ELF-1 (cell line): Measurements from ENCODE around the gene IQGAP1.
A peak's percentile ranks its signal among the peaks of the same experiment; 100 is the strongest.
"Not testable (repeated sequence)": the region's sequence is repeated elsewhere in the genome, so short reads cannot be mapped to it uniquely, and the experiment has no call there.

Source experiments
- DNase-seq: peaks from one replicate; pipeline ENCODE4 v3.0.0-alpha.2; 2016; ENCODE audit warnings: low read depth, low spot score

IQGAP1 gene

DNA sequence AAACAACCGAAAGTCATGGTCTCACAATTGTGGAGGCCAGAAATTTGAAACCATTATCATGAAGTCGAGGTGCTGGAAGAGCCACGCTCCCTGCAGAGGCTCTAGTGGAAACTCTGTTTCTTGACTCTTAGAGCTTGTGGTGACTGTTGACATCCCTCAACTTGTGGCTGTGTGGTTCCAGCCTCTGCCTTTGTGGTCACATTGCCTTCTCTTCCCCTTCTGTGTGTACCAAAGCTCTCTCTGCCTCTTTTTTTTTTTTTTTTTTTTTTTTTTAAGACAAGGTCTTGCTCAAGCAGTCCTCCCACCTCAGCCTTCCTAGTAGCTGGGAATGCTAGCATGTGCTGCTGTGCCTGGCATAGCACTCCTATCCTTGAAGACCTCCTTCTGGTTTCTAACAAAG, 93.0 kb downstream of the IQGAP1 start:
- no peak for DNase-seq

DNA sequence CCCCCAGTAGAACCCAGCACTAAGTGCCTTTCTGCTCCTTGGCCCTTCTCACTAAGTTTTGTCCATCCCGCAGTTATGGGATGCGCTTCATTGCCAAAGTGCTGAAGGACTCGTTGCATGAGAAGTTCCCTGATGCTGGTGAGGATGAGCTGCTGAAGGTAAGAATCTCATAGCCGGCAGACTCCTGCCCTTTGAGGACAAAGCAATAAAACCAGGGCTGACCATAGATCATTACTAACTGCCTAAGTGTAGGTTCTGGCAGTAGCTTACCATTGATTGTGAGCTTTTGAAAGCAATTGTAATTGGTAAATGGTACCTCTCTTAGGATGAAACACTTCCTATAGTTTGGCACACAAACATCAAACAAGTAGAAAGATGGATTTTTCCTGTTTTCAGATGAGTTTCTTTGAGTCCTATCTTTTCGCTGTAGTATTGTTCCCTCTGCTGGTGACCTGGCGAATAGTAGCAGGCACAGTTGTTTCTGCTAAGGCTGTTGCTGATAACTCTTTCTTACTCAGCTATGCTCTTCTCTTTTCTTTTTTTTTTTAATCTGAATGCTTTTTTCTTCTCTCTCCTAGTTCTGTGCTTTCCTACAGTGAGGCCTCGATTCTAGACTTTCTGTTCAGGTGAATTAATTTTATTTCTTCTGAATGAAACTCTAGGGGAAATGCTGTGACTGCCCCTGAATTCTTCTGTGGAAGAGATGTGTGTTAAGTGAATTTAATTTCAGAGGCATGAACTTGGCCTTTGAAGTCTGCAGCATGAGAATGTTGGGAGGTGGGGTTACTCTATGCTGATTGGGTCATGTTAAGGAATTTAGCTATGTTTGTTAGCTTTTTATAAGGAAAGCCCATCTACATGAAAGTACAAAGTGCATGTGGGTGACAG, 94.3 kb downstream of the IQGAP1 start:
- DNase-seq = no peak

DNA sequence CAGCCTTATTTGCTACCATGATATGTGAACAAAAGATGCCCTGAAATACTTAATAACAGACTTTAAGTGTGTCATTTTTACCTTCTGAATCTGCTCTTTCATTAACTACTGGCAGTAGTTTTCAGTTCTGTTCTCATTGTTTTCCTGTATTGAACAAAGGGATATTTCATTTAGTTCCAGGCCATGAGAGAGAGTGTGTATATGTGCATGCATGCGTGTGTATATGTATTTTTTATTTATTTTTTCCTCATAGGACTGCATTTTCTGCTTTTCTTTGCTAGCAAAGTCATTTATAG, 94.9 kb downstream of the IQGAP1 start:
- no peak for DNase-seq

GRCh38 chr15:90483637-90484036, 95.6 kb downstream of the IQGAP1 start:
- DNase-seq = no peak

- no peak for DNase-seq
Measured at GRCh38 chr15:90487186-90487585, 99.1 kb downstream of the IQGAP1 start.

DNA sequence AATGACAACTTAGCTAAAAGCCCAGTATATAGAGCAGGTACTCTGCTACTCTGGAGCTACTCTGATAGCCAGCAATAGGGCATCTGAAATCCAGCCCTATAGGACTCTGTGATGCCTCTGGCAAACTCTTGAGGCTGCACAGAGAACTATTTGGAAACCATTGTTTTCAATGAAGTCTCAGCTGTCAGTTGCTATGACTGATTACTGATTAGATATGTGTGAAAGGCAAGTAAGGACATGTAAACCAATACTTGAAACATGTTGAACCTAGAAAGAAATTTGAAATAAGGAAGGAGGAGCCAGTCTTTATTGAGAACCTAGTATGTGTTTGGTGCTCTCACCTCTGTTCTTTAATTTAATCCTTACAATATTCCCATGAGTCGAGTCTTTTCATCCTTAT, 101.5 kb downstream of the IQGAP1 start:
- DNase-seq = no peak

DNA sequence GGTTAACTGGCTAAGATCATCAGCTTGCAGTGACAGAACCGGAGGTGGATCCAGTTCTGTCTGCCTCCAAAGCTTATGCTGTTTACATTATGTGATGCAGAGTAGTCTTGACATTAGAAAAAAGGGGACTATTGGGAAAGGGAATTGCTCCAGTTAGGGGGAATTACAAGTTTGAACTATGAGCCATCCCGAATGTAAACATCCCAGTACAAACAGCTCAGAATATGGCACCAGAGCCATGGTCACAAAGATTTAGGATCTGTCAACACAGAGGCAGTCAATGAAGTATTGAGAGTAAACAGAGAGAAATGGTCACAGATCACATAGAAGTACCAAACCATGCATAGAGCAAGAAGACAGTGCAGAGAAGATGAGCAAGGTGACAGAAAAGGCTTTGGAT, 101.9 kb downstream of the IQGAP1 start:
- DNase-seq = no peak

GRCh38 chr15:90493647-90494046, 105.6 kb downstream of the IQGAP1 start:
- DNase-seq = no peak

DNA sequence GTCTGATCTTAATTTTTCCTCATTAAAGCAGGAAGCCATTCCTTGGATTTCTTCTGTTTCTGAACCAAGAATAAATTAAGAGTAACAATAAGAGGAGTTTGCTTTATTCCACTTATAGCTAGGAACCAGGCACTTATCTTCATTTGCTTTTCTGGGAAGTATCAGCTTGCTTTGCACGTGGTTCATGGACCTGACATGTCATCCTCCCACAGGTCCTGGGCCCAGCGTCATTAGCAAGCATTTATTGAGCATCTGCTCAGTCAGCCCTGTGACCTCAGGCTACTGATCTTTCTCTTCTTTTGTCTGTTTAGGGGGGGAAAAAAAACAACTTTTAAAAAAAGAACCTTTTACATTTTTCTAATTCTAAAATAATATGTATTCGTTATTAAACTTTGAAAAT, 107.0 kb downstream of the IQGAP1 start:
- DNase-seq = no peak

- DNase-seq = no peak
Measured at GRCh38 chr15:90496791-90497190, 108.7 kb downstream of the IQGAP1 start.

DNA sequence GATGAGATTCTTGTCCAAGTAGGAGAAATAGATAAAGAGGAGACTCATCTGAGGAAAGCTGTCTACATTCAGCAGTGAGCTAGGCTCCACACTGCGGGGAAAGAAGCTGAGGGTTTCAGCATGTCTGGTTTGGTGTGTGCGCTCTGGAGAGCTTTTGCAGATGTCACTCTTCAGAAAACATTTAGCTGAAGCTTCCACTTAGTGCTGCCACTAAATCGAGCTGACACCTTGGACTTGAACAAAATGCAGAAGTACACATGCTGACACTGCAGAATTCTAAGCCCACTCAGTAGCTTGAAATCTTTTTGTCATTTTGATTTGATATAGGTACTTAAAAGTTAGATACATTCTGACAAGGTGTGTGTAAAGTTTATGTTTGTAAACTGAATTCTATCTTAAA, 109.3 kb downstream of the IQGAP1 start:
- no peak for DNase-seq

DNA sequence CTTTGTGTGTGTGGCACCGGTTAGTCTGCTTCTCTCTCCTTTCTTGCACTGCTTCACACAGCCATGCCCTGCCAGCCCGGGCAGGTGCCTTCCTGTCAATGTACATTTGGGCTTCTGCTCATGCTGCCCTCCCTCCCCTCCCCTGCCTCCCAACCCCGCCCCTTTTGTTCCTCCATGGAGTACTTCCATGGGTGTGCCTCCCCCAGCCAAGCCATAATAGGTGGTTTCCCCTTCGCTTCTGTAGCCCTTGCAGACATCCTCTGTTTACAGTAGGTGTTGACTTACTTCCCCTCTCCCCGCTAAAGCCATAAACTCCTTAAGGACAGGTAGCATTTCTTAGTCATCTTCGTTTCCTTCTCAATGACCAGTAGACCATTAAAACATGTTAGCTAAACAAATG, 109.9 kb downstream of the IQGAP1 start:
- peak; percentile 12 for DNase-seq

DNA sequence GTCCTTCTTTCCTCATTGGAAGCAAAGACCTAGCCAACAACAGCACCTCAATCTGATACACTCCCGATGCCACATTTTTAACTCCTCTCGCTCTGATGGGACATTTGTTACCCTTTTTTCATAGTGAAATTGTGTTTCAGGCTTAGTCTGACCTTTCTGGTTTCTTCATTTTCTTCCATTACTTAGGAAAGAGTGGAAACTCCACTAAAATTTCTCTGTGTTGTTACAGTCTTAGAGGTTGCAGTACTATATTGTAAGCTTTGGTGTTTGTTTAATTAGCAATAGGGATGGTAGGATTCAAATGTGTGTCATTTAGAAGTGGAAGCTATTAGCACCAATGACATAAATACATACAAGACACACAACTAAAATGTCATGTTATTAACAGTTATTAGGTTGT, 112.1 kb downstream of the IQGAP1 start:
- no peak for DNase-seq

- DNase-seq = no peak
Measured at GRCh38 chr15:90501898-90502297, 113.9 kb downstream of the IQGAP1 start.

GRCh38 chr15:90510781-90511180, 122.7 kb downstream of the IQGAP1 start:
- DNase-seq = not testable (repeated sequence)

- DNase-seq = not testable (repeated sequence)
Measured at GRCh38 chr15:90511211-90511618, 123.2 kb downstream of the IQGAP1 start.

- no peak for DNase-seq
Measured at GRCh38 chr15:90512276-90512675, 124.2 kb downstream of the IQGAP1 start.

DNA sequence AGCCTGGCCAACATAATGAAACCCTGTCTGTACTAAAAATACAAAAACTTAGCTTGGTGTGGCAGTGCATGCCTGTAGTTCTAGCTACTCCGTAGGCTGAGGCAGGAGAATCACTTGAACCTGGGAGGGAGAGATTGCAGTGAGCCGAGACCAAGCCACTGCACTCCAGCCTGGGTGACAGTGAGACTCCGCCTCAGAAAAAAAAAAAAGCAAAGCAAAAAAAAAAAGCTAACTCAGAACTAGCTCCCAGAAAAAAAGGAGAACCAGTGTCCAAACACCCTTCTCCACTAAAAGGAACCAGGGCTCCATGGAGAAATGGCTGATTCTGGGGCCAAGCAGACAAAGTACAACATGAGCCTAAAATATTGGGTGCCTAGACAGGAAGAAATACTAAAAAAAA, 124.9 kb downstream of the IQGAP1 start:
- no peak for DNase-seq

GRCh38 chr15:90513448-90513847, 125.4 kb downstream of the IQGAP1 start:
- DNase-seq = no peak

GRCh38 chr15:90513893-90514292, 125.9 kb downstream of the IQGAP1 start:
- not testable (repeated sequence) for DNase-seq

DNA sequence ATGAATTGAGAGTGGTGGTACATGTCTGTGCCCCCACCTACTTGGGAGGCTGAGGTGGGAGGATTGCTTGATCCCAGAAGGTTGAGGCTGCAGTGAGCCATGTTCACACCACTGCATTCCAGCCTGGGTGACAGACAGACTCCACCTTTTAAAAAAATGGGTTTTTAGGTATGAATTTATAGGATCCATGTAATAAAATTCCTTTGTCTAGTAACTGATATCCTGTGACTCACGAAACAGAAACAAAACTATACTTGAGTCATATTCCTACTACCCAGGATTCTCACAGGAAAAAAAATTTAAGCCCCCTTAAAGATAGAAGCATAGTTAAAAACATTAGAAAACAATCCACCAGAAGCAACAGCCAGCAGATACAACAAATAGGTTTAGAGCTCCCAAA, 131.6 kb downstream of the IQGAP1 start:
- no peak for DNase-seq

- DNase-seq = no peak
Measured at GRCh38 chr15:90520365-90520764, 132.3 kb downstream of the IQGAP1 start.

DNA sequence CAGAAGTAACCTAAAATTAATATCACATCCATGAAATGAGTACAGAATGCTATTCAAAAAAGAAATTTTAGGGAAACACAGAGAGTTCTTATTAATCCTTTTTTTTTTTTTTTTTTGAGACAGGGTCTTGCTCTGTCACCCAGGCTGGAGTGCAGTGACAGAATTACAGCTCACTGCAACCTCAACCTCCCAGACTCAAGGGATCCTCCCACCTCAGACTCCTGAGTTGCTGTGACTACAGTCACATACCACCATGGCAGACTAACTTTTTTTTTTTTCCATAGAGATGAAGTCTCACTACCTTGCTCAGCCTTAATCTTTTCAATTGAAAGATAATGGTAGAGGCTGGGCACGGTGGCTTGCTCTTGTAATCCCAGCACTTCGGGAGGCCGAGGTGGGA, 135.3 kb downstream of the IQGAP1 start:
- no peak for DNase-seq
